Esophagus squamous epithelium (tissue), 4 donors: ENCODE results near the gene GFI1.

Experiments
- CTCF ChIP-seq, 6 experiments: fragments of 450-650 bp in 4 of 6; fragments of 200-600 bp in 2 of 6; sonication (generic) in 2 of 6; IDR thresholded peaks; one replicate each; pipeline ENCODE4 v1.5.1; 2016 to 2019; ENCODE audit warnings: antibody characterized with exemption in 6 of 6, mild to moderate bottlenecking in 4 of 6, moderate library complexity in 4 of 6
- POLR2A ChIP-seq, 4 donors: fragments of 450-650 bp; IDR thresholded peaks; one replicate each; pipeline ENCODE4 v1.6.1; 2017; ENCODE audit warnings: antibody characterized with exemption in 4 of 4, mild to moderate bottlenecking in 4 of 4, moderate library complexity in 3 of 4

- TF ChIP-seq CTCF (IDR thresholded peaks at IDR 0.05) = no peak
- TF ChIP-seq POLR2A (IDR thresholded peaks at IDR 0.05) = no peak
These were observed 13.8 kb upstream of the GFI1 start for GRCh38 chr1:92500552-92500951.
